Measurements from ENCODE around the gene TNS3. TPM values are rescaled to one million over a fixed set of nuclear protein-coding genes. Genes with fewer than 3 reads are reported as not detected.

The TNS3 gene
- total and polyA plus RNA-seq, 2 of the 13 experiments (the other 11 are each of a cell fraction or from before 2014, with no cell fraction given) = 52.9 to 55.7 TPM

DNA sequence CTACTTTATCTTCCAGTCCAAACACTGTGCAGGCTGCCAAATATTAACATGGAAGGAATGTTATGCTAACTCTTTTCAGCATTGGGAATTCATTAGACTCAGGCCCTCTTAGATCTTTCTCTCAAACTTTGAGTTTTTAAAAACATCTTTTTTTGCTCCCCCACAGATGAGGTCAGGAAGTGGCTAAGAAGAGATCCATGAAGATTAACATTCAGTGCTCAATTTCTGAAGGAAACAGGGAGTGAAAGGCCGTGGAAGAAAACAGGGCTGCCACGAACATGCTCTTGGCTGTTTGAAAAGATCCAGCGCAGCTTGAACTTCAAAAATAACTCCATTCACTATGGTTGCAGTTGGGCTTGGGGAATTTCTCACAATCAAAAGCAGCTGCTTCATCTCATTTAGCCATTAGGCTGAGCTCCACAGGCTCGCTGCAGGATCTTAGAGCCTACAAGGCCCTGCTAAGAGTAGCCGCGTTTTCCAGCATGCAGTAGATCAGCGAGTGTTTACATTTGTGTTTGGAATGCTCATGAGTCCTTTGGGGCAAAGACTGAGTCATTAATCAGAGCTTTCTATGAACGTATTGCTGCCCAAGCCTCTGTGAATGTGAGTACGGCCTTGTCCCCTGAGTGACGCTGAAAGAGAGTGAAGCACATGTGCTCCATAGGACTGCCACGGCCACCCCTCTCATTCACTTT, 41.2 kb upstream of the TNS3 start:
- peak; percentile 93 for ATAC-seq
- Histone ChIP-seq H4K20me1 (ENCODE audit: insufficient read depth, low read length) (no peaks in the 10 kb centered on the region), H3K9ac (ENCODE audit: insufficient read depth, low read depth, low read length) (peak overlapping the region; percentile 55), H3K27me3 (ENCODE audit: control insufficient read depth in 1 of 2, insufficient read depth in 2 of 2, low read length in 2 of 2) (no peaks in the 10 kb centered on the region), H3K36me3 (replicated peaks in 1 of 2; ENCODE audit: control insufficient read depth in 1 of 2, insufficient read depth in 2 of 2, low read length in 2 of 2) (no peaks in the 10 kb centered on the region), H3K27ac (ENCODE audit: extremely low read length, insufficient read depth, low read length) (peak overlapping the region; percentile 71), H3K4me3 (replicated peaks in 1 of 3; ENCODE audit: insufficient read depth in 1 of 3, low read depth in 2 of 3, low read length in 3 of 3) (peak overlapping the region in 2 of 3 experiments; percentile 13 to 46; a peak in 2 of 6 replicates), H2AFZ (ENCODE audit: low read length) (peak overlapping the region; percentile 35), H3K4me2 (ENCODE audit: low read depth, low read length) (peak overlapping the region; percentile 64), H3K79me2 (ENCODE audit: insufficient read depth, low read length) (no peaks in the 10 kb centered on the region), H3K4me1 (ENCODE audit: insufficient read depth, low read length) (peaks cover 64% of the 10 kb centered on the region), H3K9me3 (ENCODE audit: low read length) (no peaks in the 10 kb centered on the region)
- DNase-seq (ENCODE audit: low spot score) = peak; percentile 89
- no TSS peak for BruUV-seq (replicated peaks)
- CTCF ChIA-PET (ENCODE audit: low intra/inter-chr PET ratio, low total read pairs) = no interaction called here
- in situ Hi-C loops (cut with HindIII; ENCODE audit: extremely low pct_ligation_motif_present, low pct_unique_long_range_greater_than_20kb) = no loop called here
- WGBS (ENCODE audit: low lambda C conversion rate) = 5% methylated on average over 10 of the region's 11 CpGs
- POLR2A ChIA-PET = interaction anchor here (0.6 to 5.1 kb wide), 10 partner anchors 10 to 163 kb away, joined by 3 to 33 read pairs (median 4); no protein-coding TSS in a partner anchor
- FAIRE-seq = peak; percentile 90
- intact Hi-C loops (cut with micrococcal nuclease; ENCODE audit: unreplicated experiment) = loop anchor here (2.0 to 5.0 kb wide), 2 partner anchors 18 to 41 kb away; partner anchors contain the start of gene TNS3
- TF ChIP-seq NR1H2 (CRISPR knock-in tag; IDR thresholded peaks at IDR 0.05; ENCODE audit: borderline replicate concordance, low read depth) (no peak), ZNF709 (CRISPR knock-in tag; IDR thresholded peaks at IDR 0.05) (peak; percentile 43; the same call in 1 of the 2 replicates), GMEB1 (CRISPR knock-in tag; IDR thresholded peaks at IDR 0.05; ENCODE audit: borderline replicate concordance) (peak; percentile 51; the same call in 1 of the 2 replicates), ZNF160 (CRISPR knock-in tag; IDR thresholded peaks at IDR 0.05) (peak; percentile 60; the same call in 1 of the 2 replicates), ZMYM3 (CRISPR knock-in tag; IDR thresholded peaks at IDR 0.05) (peak; percentile 67; the same call in 1 of the 2 replicates), FOSL1 (CRISPR knock-in tag; IDR thresholded peaks at IDR 0.05; ENCODE audit: borderline replicate concordance) (peak; percentile 74; the same call in 1 of the 2 replicates), TOPORS (CRISPR knock-in tag; IDR thresholded peaks at IDR 0.05) (no peak), ZNF260 (CRISPR knock-in tag; IDR thresholded peaks at IDR 0.05; ENCODE audit: borderline replicate concordance, low read depth) (no peak), SIN3A (IDR thresholded peaks at IDR 0.05; ENCODE audit: borderline replicate concordance, low read depth, low read length) (no peak), CEBPG (CRISPR knock-in tag; IDR thresholded peaks at IDR 0.05) (0 out of 2 replicates have a peak, but pooled peaks have one; percentile 23), PRMT3 (CRISPR knock-in tag; IDR thresholded peaks at IDR 0.05; ENCODE audit: borderline replicate concordance, low read depth) (no peak), HINFP (CRISPR knock-in tag; IDR thresholded peaks at IDR 0.05; ENCODE audit: low read depth) (no peak), SMAD9 (CRISPR knock-in tag; IDR thresholded peaks at IDR 0.05) (no peak), ZNF672 (CRISPR knock-in tag; IDR thresholded peaks at IDR 0.05) (no peak), DPF2 (CRISPR knock-in tag; IDR thresholded peaks at IDR 0.05; ENCODE audit: borderline replicate concordance, low read depth) (no peak), JUN (CRISPR knock-in tag; IDR thresholded peaks at IDR 0.05) (0 out of 2 replicates have a peak, but pooled peaks have one; percentile 38), RFX5 (IDR thresholded peaks at IDR 0.05; ENCODE audit: low read depth, low read length) (no peak), ZSCAN22 (CRISPR knock-in tag; IDR thresholded peaks at IDR 0.05) (no peak)
- TF ChIP-seq, protein P1, sequence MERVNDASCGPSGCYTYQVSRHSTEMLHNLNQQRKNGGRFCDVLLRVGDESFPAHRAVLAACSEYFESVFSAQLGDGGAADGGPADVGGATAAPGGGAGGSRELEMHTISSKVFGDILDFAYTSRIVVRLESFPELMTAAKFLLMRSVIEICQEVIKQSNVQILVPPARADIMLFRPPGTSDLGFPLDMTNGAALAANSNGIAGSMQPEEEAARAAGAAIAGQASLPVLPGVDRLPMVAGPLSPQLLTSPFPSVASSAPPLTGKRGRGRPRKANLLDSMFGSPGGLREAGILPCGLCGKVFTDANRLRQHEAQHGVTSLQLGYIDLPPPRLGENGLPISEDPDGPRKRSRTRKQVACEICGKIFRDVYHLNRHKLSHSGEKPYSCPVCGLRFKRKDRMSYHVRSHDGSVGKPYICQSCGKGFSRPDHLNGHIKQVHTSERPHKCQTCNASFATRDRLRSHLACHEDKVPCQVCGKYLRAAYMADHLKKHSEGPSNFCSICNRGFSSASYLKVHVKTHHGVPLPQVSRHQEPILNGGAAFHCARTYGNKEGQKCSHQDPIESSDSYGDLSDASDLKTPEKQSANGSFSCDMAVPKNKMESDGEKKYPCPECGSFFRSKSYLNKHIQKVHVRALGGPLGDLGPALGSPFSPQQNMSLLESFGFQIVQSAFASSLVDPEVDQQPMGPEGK (CRISPR knock-in tag; IDR thresholded peaks at IDR 0.05) = peak; percentile 43; the same call in 1 of the 2 replicates

All from HepG2 (cell line).